ENCODE measurements around the gene LIPT1.
"Not testable (repeated sequence)": the region's sequence is repeated elsewhere in the genome, so short reads cannot be mapped to it uniquely, and the experiment has no call there.

LIPT1 gene

DNA sequence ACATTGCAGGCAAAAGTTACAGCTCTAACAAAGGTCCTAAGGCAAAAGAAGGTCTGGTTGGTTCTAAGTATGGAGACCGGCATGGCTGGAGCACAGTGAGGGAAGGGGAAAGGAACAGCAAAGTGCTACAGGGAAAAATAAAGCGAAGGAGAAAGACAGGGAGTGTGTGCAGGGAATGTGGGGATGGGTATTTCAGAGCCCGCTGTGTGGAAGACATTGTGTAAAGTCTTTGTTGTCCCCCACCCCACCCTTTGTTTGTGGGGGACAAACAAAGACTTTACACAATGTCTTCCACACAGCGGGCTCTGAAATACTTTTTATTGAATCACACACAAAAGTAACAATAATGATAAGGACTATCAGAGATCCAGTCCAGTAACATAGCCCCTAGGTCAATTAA is 42.1 kb upstream of the LIPT1 start:
- Histone ChIP-seq H2AFZ (no peak overlapping the region), H3K4me3 (ENCODE audit: low read depth, low read length) (no peak overlapping the region), H3K9me3 (ENCODE audit: control insufficient read depth, low read length) (no peaks in the 10 kb centered on the region), H3K4me2 (ENCODE audit: low read length) (no peak overlapping the region), H3K79me2 (no peaks in the 10 kb centered on the region), H3K27ac (no peak overlapping the region), H3K4me1 (no peaks in the 10 kb centered on the region), H3K27me3 (ENCODE audit: control insufficient read depth, insufficient read depth, low read length) (no peaks in the 10 kb centered on the region), H3K9ac (no peak overlapping the region), H3K36me3 (ENCODE audit: control insufficient read depth, insufficient read depth, low read length) (no peaks in the 10 kb centered on the region)
- TF ChIP-seq CTCF (IDR thresholded peaks at IDR 0.05): no peak

GRCh38 chr2:99127981-99128380 is 26.8 kb upstream of the LIPT1 start:
- TF ChIP-seq CTCF (IDR thresholded peaks at IDR 0.05): no peak
- Histone ChIP-seq H3K27ac (no peak overlapping the region), H3K27me3 (ENCODE audit: control insufficient read depth, insufficient read depth, low read length) (no peaks in the 10 kb centered on the region), H3K4me3 (ENCODE audit: low read depth, low read length) (no peak overlapping the region), H3K36me3 (ENCODE audit: control insufficient read depth, insufficient read depth, low read length) (no peaks in the 10 kb centered on the region), H3K4me2 (ENCODE audit: low read length) (no peak overlapping the region), H3K4me1 (no peaks in the 10 kb centered on the region), H2AFZ (no peak overlapping the region), H3K79me2 (no peaks in the 10 kb centered on the region), H3K9me3 (ENCODE audit: control insufficient read depth, low read length) (no peaks in the 10 kb centered on the region), H3K9ac (no peak overlapping the region)

DNA sequence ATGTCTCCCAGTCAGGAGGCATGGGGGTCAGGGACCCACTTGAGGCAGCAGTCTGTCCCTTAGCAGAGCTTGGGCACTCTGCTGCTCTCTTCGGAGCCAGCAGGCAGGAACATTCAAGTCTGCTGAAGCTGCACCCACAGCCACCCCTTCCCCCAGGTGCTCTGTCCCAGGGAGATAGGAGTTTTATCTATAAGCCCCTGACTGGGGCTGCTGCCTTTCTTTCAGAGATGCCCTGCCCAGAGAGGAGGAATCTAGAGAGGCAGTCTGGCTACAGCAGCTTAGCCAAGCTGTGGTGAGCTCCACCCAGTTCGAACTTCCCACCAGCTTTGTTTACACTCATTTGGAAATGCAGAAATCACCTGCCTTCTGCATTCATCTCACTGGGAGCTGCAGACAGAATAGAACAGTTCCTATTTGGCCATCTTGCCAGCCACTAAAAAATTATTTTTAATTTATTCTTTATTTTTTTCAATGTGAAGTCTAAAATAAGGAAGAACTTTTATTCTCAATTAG is 19.7 kb upstream of the LIPT1 start:
- H3K9ac ChIP-seq; H2AFZ ChIP-seq; H3K4me1 ChIP-seq; H3K4me3 ChIP-seq (ENCODE audit: low read depth, low read length); H3K79me2 ChIP-seq; H3K27ac ChIP-seq; H3K9me3 ChIP-seq (ENCODE audit: control insufficient read depth, low read length); H3K36me3 ChIP-seq (ENCODE audit: control insufficient read depth, insufficient read depth, low read length); H3K27me3 ChIP-seq (ENCODE audit: control insufficient read depth, insufficient read depth, low read length); H3K4me2 ChIP-seq (ENCODE audit: low read length): not testable (repeated sequence)

DNA sequence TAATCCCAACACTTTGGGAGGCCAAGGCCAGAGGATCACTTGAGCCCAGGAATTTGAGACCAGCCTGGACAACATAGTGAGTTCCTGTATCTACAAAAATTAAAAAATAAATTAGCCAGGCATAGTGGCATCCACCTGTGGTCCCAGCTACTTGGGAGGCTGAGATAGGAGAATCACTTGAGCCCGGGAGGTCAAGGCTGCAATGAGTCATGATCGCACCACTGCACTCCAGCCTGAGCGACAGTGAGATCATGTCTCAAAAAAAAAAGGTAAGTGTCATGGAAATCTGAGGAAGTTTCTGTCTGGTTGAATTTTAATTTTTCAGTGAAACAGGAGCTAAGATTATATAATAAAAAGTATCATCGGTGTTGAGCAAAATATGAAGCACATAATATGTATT is 15.8 kb upstream of the LIPT1 start:
- TF ChIP-seq CTCF (IDR thresholded peaks at IDR 0.05): no peak
- no peaks in the 10 kb centered on the region for H3K27me3 ChIP-seq (ENCODE audit: control insufficient read depth, insufficient read depth, low read length)
- H3K4me1 ChIP-seq: peaks cover 6% of the 10 kb centered on the region
- H3K9me3 ChIP-seq (ENCODE audit: control insufficient read depth, low read length): no peaks in the 10 kb centered on the region
- no peaks in the 10 kb centered on the region for H3K36me3 ChIP-seq (ENCODE audit: control insufficient read depth, insufficient read depth, low read length)
- no peak overlapping the region for H3K9ac ChIP-seq
- H3K4me2 ChIP-seq (ENCODE audit: low read length): no peak overlapping the region
- no peak overlapping the region for H3K27ac ChIP-seq
- no peak overlapping the region for H2AFZ ChIP-seq
- H3K4me3 ChIP-seq (ENCODE audit: low read depth, low read length): no peak overlapping the region
- no peaks in the 10 kb centered on the region for H3K79me2 ChIP-seq

DNA sequence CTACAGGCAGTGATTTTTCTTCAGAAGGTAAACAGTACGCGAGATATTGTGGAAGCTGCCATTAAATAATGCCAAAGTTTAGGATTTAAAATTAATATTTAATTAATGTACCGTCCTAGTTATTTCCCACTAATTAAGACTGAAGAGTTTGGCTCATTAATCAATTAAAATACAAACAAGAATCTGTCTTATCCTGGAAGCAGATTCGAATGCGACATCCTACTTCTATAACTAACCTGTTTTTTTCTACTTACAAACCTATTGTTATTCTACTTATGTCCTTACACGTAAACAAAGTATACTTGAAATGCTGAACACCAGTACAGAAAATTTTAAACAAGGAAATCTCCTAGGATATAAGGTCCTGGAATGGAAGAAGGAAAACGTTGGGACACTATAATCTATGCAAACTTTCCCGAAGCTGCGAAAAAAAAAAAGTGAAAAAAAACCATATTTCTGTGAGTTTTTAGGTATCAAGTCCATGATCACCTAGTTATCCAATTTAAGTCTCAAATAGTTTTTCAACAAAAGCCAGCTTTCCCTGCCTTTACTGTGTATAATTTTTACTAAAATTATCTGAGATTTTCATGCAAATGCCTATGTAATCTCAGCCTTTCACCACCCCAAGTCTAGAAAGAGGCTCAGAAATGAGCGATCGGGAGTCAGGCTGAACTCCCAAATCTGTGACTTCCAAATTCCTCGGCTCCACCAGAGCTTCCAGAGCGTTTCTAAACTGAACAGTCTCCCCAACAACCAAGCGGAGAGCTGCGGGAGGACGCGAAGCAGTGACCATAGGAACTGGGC is 14.5 kb upstream of the LIPT1 start:
- Histone ChIP-seq H3K27me3 (ENCODE audit: control insufficient read depth, insufficient read depth, low read length) (no peaks in the 10 kb centered on the region), H3K79me2 (no peaks in the 10 kb centered on the region), H3K36me3 (ENCODE audit: control insufficient read depth, insufficient read depth, low read length) (no peaks in the 10 kb centered on the region), H3K9ac (no peak overlapping the region), H3K4me3 (ENCODE audit: low read depth, low read length) (peak overlapping the region; percentile 65), H3K9me3 (ENCODE audit: control insufficient read depth, low read length) (no peaks in the 10 kb centered on the region), H2AFZ (peak overlapping the region; percentile 97), H3K27ac (peak overlapping the region; percentile 93), H3K4me1 (peaks cover 6% of the 10 kb centered on the region), H3K4me2 (ENCODE audit: low read length) (peak overlapping the region; percentile 62)
- no peak for TF ChIP-seq CTCF (IDR thresholded peaks at IDR 0.05)
